IMR-90 (cell line): Measurements from ENCODE around the gene NRP2. TPM values are rescaled to one million over a fixed set of nuclear protein-coding genes. Genes with fewer than 3 reads are reported as not detected.

Experiments
- ATAC-seq: fragments of 200-7000 bp; cut with Tn5 transposase; 2 replicates; pipeline ENCODE4 v1.9.1; 2020; ENCODE audit warnings: low read depth, mild to moderate bottlenecking, moderate library complexity
- BruUV-seq: library from RNA; stranded (reverse); fragments of 400-500 nt; replicated peaks from 2 replicates; lab custom pipeline; 2021; lab: Mats Ljungman, UMichigan
- CTCF ChIA-PET: fragments of 300-600 bp; formaldehyde crosslinking; extraction: SDS; loops from one replicate; lab custom pipeline; 2021; ENCODE audit warnings: antibody characterized with exemption; lab: Yijun Ruan, JAX
- POLR2A ChIA-PET: fragments of 300-600 bp; sonication (Branson Sonifier 250); formaldehyde crosslinking; loops from one replicate; lab custom pipeline; 2022; ENCODE audit warnings: antibody characterized with exemption; ENCODE audit not compliant: unreplicated experiment; lab: Charles Lee
- DNase-seq: peaks from one replicate; pipeline ENCODE4 v3.0.0; 2013
- H2AFZ ChIP-seq: replicated peaks from 2 replicates; pipeline ENCODE3; 2013; ENCODE audit warnings: low read length, mild to moderate bottlenecking; ENCODE audit not compliant: poor library complexity
- H2AK5ac ChIP-seq: 2 replicates; pipeline ENCODE4 v1.6.1; 2013; ENCODE audit warnings: low read depth, low read length, inconsistent platforms
- H2AK9ac ChIP-seq: replicated peaks from 2 replicates; pipeline ENCODE3; 2013; ENCODE audit warnings: mild to moderate bottlenecking, low read depth, low read length, moderate library complexity; ENCODE audit not compliant: poor library complexity
- H2BK120ac ChIP-seq: 2 replicates; pipeline ENCODE4 v1.6.1; 2013; ENCODE audit warnings: low read depth, low read length, inconsistent platforms
- H2BK15ac ChIP-seq: 3 replicates; pipeline ENCODE4 v1.6.1; 2013; ENCODE audit warnings: low read depth, low read length, inconsistent platforms
- H2BK20ac ChIP-seq: 2 replicates; pipeline ENCODE4 v1.6.1; 2013; ENCODE audit warnings: low read depth, mild to moderate bottlenecking, inconsistent platforms, low read length, moderate library complexity
- H2BK5ac ChIP-seq: 2 replicates; pipeline ENCODE4 v1.6.1; 2013; ENCODE audit warnings: mild to moderate bottlenecking, low read depth, low read length, inconsistent platforms; ENCODE audit not compliant: poor library complexity, severe bottlenecking
- H3K14ac ChIP-seq: replicated peaks from 2 replicates; pipeline ENCODE4 v1.6.1; 2013; ENCODE audit warnings: low read depth, low read length, inconsistent platforms
- H3K18ac ChIP-seq: 2 replicates; pipeline ENCODE4 v1.6.1; 2013; ENCODE audit warnings: low read depth, low read length, control low read depth
- H3K23ac ChIP-seq: 2 replicates; pipeline ENCODE4 v1.6.1; 2013; ENCODE audit warnings: low read depth, low read length, inconsistent platforms
- H3K27ac ChIP-seq: 2 replicates; pipeline ENCODE4 v1.5.1; 2013; ENCODE audit warnings: mild to moderate bottlenecking, control low read depth, low read length; ENCODE audit not compliant: insufficient read depth
- H3K27me3 ChIP-seq: 2 replicates; pipeline ENCODE4 v1.6.1; 2013; ENCODE audit warnings: low read length; ENCODE audit not compliant: control insufficient read depth, insufficient read depth
- H3K36me3 ChIP-seq: 2 replicates; pipeline ENCODE4 v1.6.1; 2013; ENCODE audit warnings: low read length, mixed read lengths; ENCODE audit not compliant: control insufficient read depth, insufficient read depth
- H3K4ac ChIP-seq: 2 replicates; pipeline ENCODE4 v1.6.1; 2013; ENCODE audit warnings: low read depth, low read length, inconsistent platforms
- H3K4me1 ChIP-seq: 2 replicates; pipeline ENCODE4 v1.6.1; 2013; ENCODE audit warnings: low read length, mixed read lengths; ENCODE audit not compliant: control insufficient read depth, insufficient read depth
- H3K4me2 ChIP-seq: 2 replicates; pipeline ENCODE4 v1.6.1; 2013; ENCODE audit warnings: low read depth, mild to moderate bottlenecking, control low read depth, low read length, moderate library complexity
- H3K4me3 ChIP-seq: 2 replicates; pipeline ENCODE4 v1.5.1; 2013; ENCODE audit warnings: low read depth, mild to moderate bottlenecking, control low read depth, low read length, moderate library complexity; ENCODE audit not compliant: insufficient read depth
- H3K56ac ChIP-seq: 2 replicates; pipeline ENCODE4 v1.6.1; 2013; ENCODE audit warnings: low read length, inconsistent platforms; ENCODE audit not compliant: insufficient read depth; ENCODE audit errors: extremely low read depth
- H3K79me1 ChIP-seq, 2 experiments: 2 replicates each; pipeline ENCODE4 v1.6.1; 2013; ENCODE audit warnings: low read length in 2 of 2, inconsistent platforms in 1 of 2, low read depth in 1 of 2
- H3K9ac ChIP-seq: 2 replicates; pipeline ENCODE4 v1.6.1; 2013; ENCODE audit warnings: low read depth, low read length, control low read depth
- H3K9me1 ChIP-seq: 2 replicates; pipeline ENCODE4 v1.6.1; 2013; ENCODE audit warnings: low read length, inconsistent platforms; ENCODE audit not compliant: insufficient read depth
- H3K9me3 ChIP-seq: 2 replicates; pipeline ENCODE4 v1.6.1; 2013; ENCODE audit warnings: low read length; ENCODE audit not compliant: control insufficient read depth, insufficient read depth
- H4K20me1 ChIP-seq: 2 replicates; pipeline ENCODE4 v1.6.1; 2013; ENCODE audit warnings: low read length, inconsistent platforms; ENCODE audit not compliant: insufficient read depth
- H4K5ac ChIP-seq: 2 replicates; pipeline ENCODE4 v1.6.1; 2013; ENCODE audit warnings: mild to moderate bottlenecking, low read depth, low read length, control low read depth
- H4K8ac ChIP-seq, 2 experiments: 2 replicates each; pipeline ENCODE4 v1.6.1; 2013; ENCODE audit warnings: low read depth in 2 of 2, low read length in 2 of 2, control low read depth in 1 of 2, inconsistent platforms in 1 of 2
- H4K91ac ChIP-seq: 2 replicates; pipeline ENCODE4 v1.6.1; 2013; ENCODE audit warnings: low read depth, low read length, inconsistent platforms; ENCODE audit not compliant: insufficient read depth
- BHLHE40 ChIP-seq: fragments of 150-350 bp; IDR thresholded peaks from 2 replicates; pipeline ENCODE4 v1.6.1; 2016; ENCODE audit warnings: mild to moderate bottlenecking, low read depth, low read length
- CHD1 ChIP-seq: IDR thresholded peaks from 2 replicates; pipeline ENCODE4 v1.6.1; 2012; ENCODE audit warnings: low read depth, low read length, improper control_type of control experiment
- FOS ChIP-seq: fragments of 150-350 bp; IDR thresholded peaks from 2 replicates; pipeline ENCODE4 v1.6.1; 2016; ENCODE audit warnings: low read depth, low read length
- MAZ ChIP-seq: IDR thresholded peaks from 2 replicates; pipeline ENCODE4 v1.6.1; 2012; ENCODE audit warnings: low read depth, mild to moderate bottlenecking, low read length, improper control_type of control experiment, moderate library complexity, borderline replicate concordance
- MXI1 ChIP-seq: IDR thresholded peaks from 2 replicates; pipeline ENCODE4 v1.6.1; 2012; ENCODE audit warnings: low read depth, mild to moderate bottlenecking, low read length, moderate library complexity, borderline replicate concordance
- NFE2L2 ChIP-seq: fragments of 150-350 bp; IDR thresholded peaks from 2 replicates; pipeline ENCODE4 v1.6.1; 2016; ENCODE audit warnings: low read depth, mild to moderate bottlenecking, low read length
- POLR2A ChIP-seq: IDR thresholded peaks from 2 replicates; pipeline ENCODE4 v1.6.1; 2012; ENCODE audit warnings: mild to moderate bottlenecking, low read depth, low read length
- RAD21 ChIP-seq: IDR thresholded peaks from 2 replicates; pipeline ENCODE4 v1.6.1; 2012; ENCODE audit warnings: low read length, improper control_type of control experiment
- RFX5 ChIP-seq: IDR thresholded peaks from 2 replicates; pipeline ENCODE4 v1.8.0; 2012; ENCODE audit warnings: low read depth, mild to moderate bottlenecking, low read length, moderate library complexity
- SMC3 ChIP-seq: fragments of 150-350 bp; IDR thresholded peaks from 2 replicates; pipeline ENCODE4 v1.6.1; 2016; ENCODE audit warnings: low read depth, mild to moderate bottlenecking, antibody characterized with exemption, low read length, moderate library complexity
- USF2 ChIP-seq: fragments of 150-350 bp; IDR thresholded peaks from 2 replicates; pipeline ENCODE4 v1.6.1; 2017; ENCODE audit warnings: mild to moderate bottlenecking, antibody characterized with exemption, low read length, low read depth
- WGBS, 2 experiments: methylation state at CpG; one replicate each; pipeline versions ENCODE4 v1.1.5 to v1.1.7; 2013; ENCODE audit warnings: missing lambda C conversion rate in 2 of 2; ENCODE audit not compliant: insufficient read length in 1 of 2; ENCODE audit errors: extremely low coverage in 2 of 2; 5-methylcytosine and 5-hydroxymethylcytosine counted together
- dilution Hi-C: fragments of 300-500 bp; cut with HindIII; formaldehyde crosslinking; loops from one replicate; pipeline ENCODE4 v1.14.3; 2018; ENCODE audit warnings: low sequenced_read_pairs; ENCODE audit not compliant: unreplicated experiment
- in situ Hi-C: fragments of 300-500 bp; cut with MboI; formaldehyde crosslinking; loops from 3 replicates; pipeline ENCODE4 v1.14.3; 2019; ENCODE audit warnings: low sequenced_read_pairs, inconsistent platforms, mixed read lengths
- intact Hi-C: fragments of 100-400 bp; cut with micrococcal nuclease; formaldehyde crosslinking; loops from 2 replicates; pipeline ENCODE4 v1.10.0; 2022
- polyA plus RNA-seq, 3 experiments: library from polyadenylated mRNA; depleted of rRNA; stranded (reverse); fragments of >200 nt; gene quantifications; 2 replicates each; pipeline ENCODE4 v1.2.3, GENCODE V29; 2012; ENCODE audit warnings: low replicate concordance in 1 of 3
- total RNA-seq: library from RNA; depleted of rRNA; stranded (reverse); fragments of >200 nt; gene quantifications from 2 replicates; pipeline ENCODE4 v1.2.3, GENCODE V29; 2012
- TF ChIP-seq, protein P1 (sequence below): fragments of 150-350 bp; IDR thresholded peaks from 2 replicates; pipeline ENCODE4 v1.6.1; 2016; ENCODE audit warnings: low read depth, mild to moderate bottlenecking, low read length, moderate library complexity, borderline replicate concordance
- TF ChIP-seq, protein P2 (sequence below): conservative IDR thresholded peaks from 2 replicates; pipeline ENCODE4 v1.5.1; 2012; ENCODE audit warnings: mild to moderate bottlenecking, low read depth, low read length, improper control_type of control experiment

The NRP2 gene
- total and polyA plus RNA-seq, 2 of the 4 experiments (the other 2 are of a cell fraction) = 46.4 to 51.3 TPM

DNA sequence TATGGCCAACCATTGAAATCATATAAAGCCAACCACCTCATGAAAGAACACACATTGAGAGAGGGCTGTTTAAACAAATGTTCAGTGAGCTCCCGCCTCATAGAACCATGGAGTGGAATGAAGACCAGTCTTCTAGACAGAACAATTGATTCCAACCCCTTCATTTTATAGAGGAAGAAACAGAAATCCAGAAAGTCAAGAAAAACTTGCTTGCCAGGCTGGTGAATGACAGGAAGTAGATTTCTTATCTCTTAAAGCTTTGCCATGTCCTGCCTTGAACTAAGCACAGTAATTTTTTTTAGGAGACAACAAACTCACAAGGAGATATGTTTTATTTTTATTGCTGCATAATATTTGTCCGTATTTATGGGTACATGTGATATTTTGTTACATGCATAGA, 16.5 kb upstream of the NRP2 start:
- Histone ChIP-seq H3K9me1 (peaks cover 11% of the 10 kb centered on the region), H4K91ac (no peak overlapping the region), H4K8ac (no peak overlapping the region), H3K56ac (no peak overlapping the region), H3K14ac (no peak overlapping the region), H3K27ac (no peak overlapping the region), H3K27me3 (no peaks in the 10 kb centered on the region), H3K4me2 (no peak overlapping the region), H2BK5ac (no peak overlapping the region), H2AK9ac (no peak overlapping the region), H2BK120ac (no peak overlapping the region), H3K9ac (no peak overlapping the region), H3K9me3 (no peaks in the 10 kb centered on the region), H4K20me1 (no peaks in the 10 kb centered on the region), H3K36me3 (no peaks in the 10 kb centered on the region), H4K5ac (no peak overlapping the region), H3K4me3 (no peak overlapping the region), H2AK5ac (no peak overlapping the region), H3K4ac (no peak overlapping the region), H3K4me1 (peaks cover 8% of the 10 kb centered on the region), H3K23ac (no peak overlapping the region), H2BK20ac (no peak overlapping the region), H3K18ac (no peak overlapping the region), H2AFZ (no peak overlapping the region), H2BK15ac (no peak overlapping the region), H3K79me1 (no peaks in the 10 kb centered on the region)
- BruUV-seq = no TSS peak
- in situ Hi-C loops (loop anchor here (10.0 kb wide), 1 partner anchor 261 kb away; no protein-coding TSS in a partner anchor), intact Hi-C loops (no loop called here), dilution Hi-C loops (no loop called here)
- POLR2A ChIA-PET = no interaction called here
- CTCF ChIA-PET = no interaction called here
- DNase-seq (no peak), ATAC-seq (no peak)
- WGBS, 2 experiments = no CpG with 5 or more reads among the region's 2 CpGs
- TF ChIP-seq, protein P1, sequence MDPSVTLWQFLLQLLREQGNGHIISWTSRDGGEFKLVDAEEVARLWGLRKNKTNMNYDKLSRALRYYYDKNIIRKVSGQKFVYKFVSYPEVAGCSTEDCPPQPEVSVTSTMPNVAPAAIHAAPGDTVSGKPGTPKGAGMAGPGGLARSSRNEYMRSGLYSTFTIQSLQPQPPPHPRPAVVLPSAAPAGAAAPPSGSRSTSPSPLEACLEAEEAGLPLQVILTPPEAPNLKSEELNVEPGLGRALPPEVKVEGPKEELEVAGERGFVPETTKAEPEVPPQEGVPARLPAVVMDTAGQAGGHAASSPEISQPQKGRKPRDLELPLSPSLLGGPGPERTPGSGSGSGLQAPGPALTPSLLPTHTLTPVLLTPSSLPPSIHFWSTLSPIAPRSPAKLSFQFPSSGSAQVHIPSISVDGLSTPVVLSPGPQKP = no peak
- TF ChIP-seq MXI1 = no peak
- no peak for TF ChIP-seq RFX5
- TF ChIP-seq NFE2L2 = no peak
- no peak for TF ChIP-seq FOS
- TF ChIP-seq RAD21 = no peak
- no peak for TF ChIP-seq POLR2A
- no peak for TF ChIP-seq SMC3
- no peak for TF ChIP-seq BHLHE40
- TF ChIP-seq, protein P2, sequence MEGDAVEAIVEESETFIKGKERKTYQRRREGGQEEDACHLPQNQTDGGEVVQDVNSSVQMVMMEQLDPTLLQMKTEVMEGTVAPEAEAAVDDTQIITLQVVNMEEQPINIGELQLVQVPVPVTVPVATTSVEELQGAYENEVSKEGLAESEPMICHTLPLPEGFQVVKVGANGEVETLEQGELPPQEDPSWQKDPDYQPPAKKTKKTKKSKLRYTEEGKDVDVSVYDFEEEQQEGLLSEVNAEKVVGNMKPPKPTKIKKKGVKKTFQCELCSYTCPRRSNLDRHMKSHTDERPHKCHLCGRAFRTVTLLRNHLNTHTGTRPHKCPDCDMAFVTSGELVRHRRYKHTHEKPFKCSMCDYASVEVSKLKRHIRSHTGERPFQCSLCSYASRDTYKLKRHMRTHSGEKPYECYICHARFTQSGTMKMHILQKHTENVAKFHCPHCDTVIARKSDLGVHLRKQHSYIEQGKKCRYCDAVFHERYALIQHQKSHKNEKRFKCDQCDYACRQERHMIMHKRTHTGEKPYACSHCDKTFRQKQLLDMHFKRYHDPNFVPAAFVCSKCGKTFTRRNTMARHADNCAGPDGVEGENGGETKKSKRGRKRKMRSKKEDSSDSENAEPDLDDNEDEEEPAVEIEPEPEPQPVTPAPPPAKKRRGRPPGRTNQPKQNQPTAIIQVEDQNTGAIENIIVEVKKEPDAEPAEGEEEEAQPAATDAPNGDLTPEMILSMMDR = no peak
- TF ChIP-seq CHD1 = no peak
- no peak for TF ChIP-seq MAZ
- TF ChIP-seq USF2 = no peak
